Endothelial cell of umbilical vein (primary cell): ENCODE measurements around the gene GRIK1. TPM values are rescaled to one million over a fixed set of nuclear protein-coding genes. Genes with fewer than 3 reads are reported as not detected.

Experiments
- BruUV-seq: library from RNA; stranded (reverse); fragments of 400-500 nt; replicated peaks from 2 replicates; lab custom pipeline; 2021; lab: Mats Ljungman, UMichigan
- CTCF ChIA-PET: fragments of 300-600, 350-600 bp; sonication (Branson Sonifier 250); formaldehyde crosslinking; loops from one replicate; lab custom pipeline; 2021; ENCODE audit warnings: antibody characterized with exemption, inconsistent platforms; lab: Charles Lee
- POLR2A ChIA-PET: fragments of 300-600, 350-600 bp; sonication (Branson Sonifier 250); formaldehyde crosslinking; loops from one replicate; lab custom pipeline; 2021; ENCODE audit warnings: antibody characterized with exemption, inconsistent platforms; lab: Charles Lee
- DNase-seq: peaks from one replicate; pipeline ENCODE4 v3.0.0-alpha.2; 2011; ENCODE audit warnings: low read depth, low spot score
- FAIRE-seq: peaks from 2 replicates; lab custom pipeline; 2011; peaks lifted over from hg19 to GRCh38; lab: Jason Lieb, UNC
- H2AFZ ChIP-seq: 2 replicates; pipeline ENCODE4 v1.6.0; 2012; ENCODE audit warnings: low read depth, low read length, control low read depth, inconsistent platforms
- H3K27ac ChIP-seq: 2 replicates; pipeline ENCODE4 v1.5.1; 2011; ENCODE audit warnings: low read depth, mild to moderate bottlenecking, control low read depth, low read length, moderate library complexity; ENCODE audit not compliant: insufficient read depth
- H3K27me3 ChIP-seq, 2 experiments: 2 replicates each; pipeline versions ENCODE4 v1.6.0 to v1.6.1; 2011; ENCODE audit warnings: low read length in 2 of 2, mixed read lengths in 1 of 2; ENCODE audit not compliant: control insufficient read depth in 2 of 2, insufficient read depth in 2 of 2
- H3K36me3 ChIP-seq, 2 experiments: 2 replicates in 1 of 2; 3 replicates in 1 of 2; pipeline ENCODE4 v1.5.1; 2011; ENCODE audit warnings: low read length in 2 of 2, mild to moderate bottlenecking in 1 of 2, moderate library complexity in 1 of 2; ENCODE audit not compliant: control insufficient read depth in 2 of 2, insufficient read depth in 2 of 2; ENCODE audit errors: extremely low read depth in 1 of 2
- H3K4me1 ChIP-seq: 3 replicates; pipeline ENCODE4 v1.5.1; 2011; ENCODE audit warnings: mild to moderate bottlenecking, low read length; ENCODE audit not compliant: control insufficient read depth, insufficient read depth; ENCODE audit errors: extremely low read depth
- H3K4me2 ChIP-seq: 2 replicates; pipeline ENCODE4 v1.6.1; 2011; ENCODE audit warnings: low read length, control low read depth, mixed read lengths; ENCODE audit not compliant: insufficient read depth
- H3K4me3 ChIP-seq, 3 experiments: fragments of 200-600 bp in 1 of 3; sonication (generic), shearing (Covaris generic) in 1 of 3; replicated peaks in 1 of 3; 2 replicates each; pipeline ENCODE4 v1.5.1; 2011 to 2016; ENCODE audit warnings: control low read depth in 3 of 3, low read length in 3 of 3, mild to moderate bottlenecking in 2 of 3, inconsistent platforms in 1 of 3, low read depth in 1 of 3, moderate library complexity in 1 of 3; ENCODE audit not compliant: insufficient read depth in 1 of 3
- H3K79me2 ChIP-seq: 2 replicates; pipeline ENCODE4 v1.6.0; 2012; ENCODE audit warnings: low read length, inconsistent platforms; ENCODE audit not compliant: control insufficient read depth, insufficient read depth
- H3K9ac ChIP-seq: replicated peaks from 2 replicates; pipeline ENCODE3; 2011; ENCODE audit warnings: low read length, control low read depth; ENCODE audit not compliant: insufficient read depth; ENCODE audit errors: extremely low read depth
- H3K9me1 ChIP-seq: replicated peaks from 3 replicates; pipeline ENCODE4 v1.6.0; 2011; ENCODE audit warnings: mild to moderate bottlenecking, low read length; ENCODE audit not compliant: control insufficient read depth, insufficient read depth; ENCODE audit errors: extremely low read depth
- H3K9me3 ChIP-seq: replicated peaks from 2 replicates; pipeline ENCODE4 v1.5.1; 2012; ENCODE audit warnings: low read length, inconsistent platforms; ENCODE audit not compliant: control insufficient read depth, insufficient read depth
- H4K20me1 ChIP-seq: replicated peaks from 2 replicates; pipeline ENCODE3; 2011; ENCODE audit warnings: mild to moderate bottlenecking, low read length; ENCODE audit not compliant: control insufficient read depth, insufficient read depth; ENCODE audit errors: extremely low read depth
- EZH2 ChIP-seq: IDR thresholded peaks from 2 replicates; pipeline ENCODE4 v1.6.1; 2012; ENCODE audit warnings: borderline replicate concordance, low read depth, mild to moderate bottlenecking, moderate library complexity, low read length, inconsistent platforms; ENCODE audit not compliant: severe bottlenecking
- FOS ChIP-seq: IDR thresholded peaks from 2 replicates; pipeline ENCODE4 v1.6.1; 2011; ENCODE audit warnings: mild to moderate bottlenecking, low read length, moderate library complexity, borderline replicate concordance; ENCODE audit not compliant: insufficient read depth
- GATA2 ChIP-seq: IDR thresholded peaks from 2 replicates; pipeline ENCODE4 v1.7.0; 2011; ENCODE audit warnings: low read depth, mild to moderate bottlenecking, moderate library complexity, mixed read lengths, low read length; ENCODE audit not compliant: insufficient read length, insufficient read depth
- JUN ChIP-seq: IDR thresholded peaks from 2 replicates; pipeline ENCODE4 v1.6.1; 2011; ENCODE audit warnings: borderline replicate concordance, low read depth; ENCODE audit not compliant: insufficient read length, insufficient read depth
- MYC ChIP-seq: IDR thresholded peaks from one replicate; pipeline ENCODE4 v1.6.1; 2011; ENCODE audit warnings: mild to moderate bottlenecking, low read depth, low read length
- POLR2A ChIP-seq: IDR thresholded peaks from 2 replicates; pipeline ENCODE4 v1.6.1; 2012; ENCODE audit warnings: low read depth, mild to moderate bottlenecking, control low read depth, low read length
- POLR2AphosphoS5 ChIP-seq: IDR thresholded peaks from 2 replicates; pipeline ENCODE4 v1.6.1; 2012; ENCODE audit warnings: low read depth, mild to moderate bottlenecking, control low read depth, low read length, moderate library complexity; ENCODE audit not compliant: insufficient read depth
- dilution Hi-C: fragments of 300-500 bp; cut with MboI; formaldehyde crosslinking; loops from one replicate; pipeline ENCODE4 v1.15.0; 2019; ENCODE audit warnings: low sequenced_read_pairs; ENCODE audit not compliant: extremely low pct_ligation_motif_present
- intact Hi-C: fragments of 100-400 bp; cut with micrococcal nuclease; formaldehyde crosslinking; loops from one replicate; pipeline ENCODE4 v1.10.0; 2022
- polyA plus RNA-seq, 4 experiments: library from polyadenylated mRNA; depleted of rRNA in 3 of 4; stranded (reverse) in 3 of 4; unstranded in 1 of 4; fragments of >200 nt; gene quantifications; 2 replicates each; pipeline versions ENCODE4 v1.2.1 to v1.2.3, GENCODE V29; 2011 to 2012; ENCODE audit warnings: missing spikeins in 1 of 4
- total RNA-seq: library from RNA; stranded (reverse); gene quantifications from 2 replicates; pipeline ENCODE4 v1.2.3, GENCODE V29; 2021
- TF ChIP-seq, protein P1 (sequence below), 2 donors: IDR thresholded peaks; 1 replicate in 1 of 2; 2 replicates in 1 of 2; pipeline ENCODE4 v1.5.1; 2011; ENCODE audit warnings: low read length in 2 of 2, mild to moderate bottlenecking in 2 of 2, moderate library complexity in 2 of 2, control low read depth in 1 of 2, inconsistent platforms in 1 of 2, low read depth in 1 of 2; ENCODE audit not compliant: insufficient read depth in 1 of 2; ENCODE audit errors: extremely low read depth in 1 of 2
- TF ChIP-seq, protein P2 (sequence below): IDR thresholded peaks from 2 replicates; pipeline ENCODE4 v1.6.1; 2011; ENCODE audit not compliant: insufficient read depth, insufficient read length

GRIK1 gene
- total and polyA plus RNA-seq, 2 donors (not counting 3 experiments of a cell fraction or from before 2014, with no cell fraction given), result not detected

DNA sequence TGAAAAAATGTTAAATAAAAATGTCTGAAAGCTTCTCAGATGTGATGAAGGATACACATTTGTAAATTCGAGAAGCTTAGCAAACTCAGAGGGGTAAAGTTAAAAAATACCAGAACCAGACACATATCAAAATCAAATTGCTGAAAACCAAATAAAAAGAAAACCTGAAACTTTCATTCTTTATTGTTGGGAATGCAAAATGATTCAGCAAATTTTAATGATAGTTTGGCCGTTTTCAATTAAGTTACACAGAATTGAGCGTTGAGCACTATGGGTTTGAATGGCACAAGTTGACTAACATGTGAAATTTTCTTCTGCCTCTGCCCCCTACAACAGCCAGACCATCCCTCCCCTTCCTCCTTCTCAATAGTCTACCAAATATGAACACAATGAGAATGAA is 33.5 kb upstream of the GRIK1 start:
- H3K9ac ChIP-seq, result no peak overlapping the region
- TF ChIP-seq, protein P1, sequence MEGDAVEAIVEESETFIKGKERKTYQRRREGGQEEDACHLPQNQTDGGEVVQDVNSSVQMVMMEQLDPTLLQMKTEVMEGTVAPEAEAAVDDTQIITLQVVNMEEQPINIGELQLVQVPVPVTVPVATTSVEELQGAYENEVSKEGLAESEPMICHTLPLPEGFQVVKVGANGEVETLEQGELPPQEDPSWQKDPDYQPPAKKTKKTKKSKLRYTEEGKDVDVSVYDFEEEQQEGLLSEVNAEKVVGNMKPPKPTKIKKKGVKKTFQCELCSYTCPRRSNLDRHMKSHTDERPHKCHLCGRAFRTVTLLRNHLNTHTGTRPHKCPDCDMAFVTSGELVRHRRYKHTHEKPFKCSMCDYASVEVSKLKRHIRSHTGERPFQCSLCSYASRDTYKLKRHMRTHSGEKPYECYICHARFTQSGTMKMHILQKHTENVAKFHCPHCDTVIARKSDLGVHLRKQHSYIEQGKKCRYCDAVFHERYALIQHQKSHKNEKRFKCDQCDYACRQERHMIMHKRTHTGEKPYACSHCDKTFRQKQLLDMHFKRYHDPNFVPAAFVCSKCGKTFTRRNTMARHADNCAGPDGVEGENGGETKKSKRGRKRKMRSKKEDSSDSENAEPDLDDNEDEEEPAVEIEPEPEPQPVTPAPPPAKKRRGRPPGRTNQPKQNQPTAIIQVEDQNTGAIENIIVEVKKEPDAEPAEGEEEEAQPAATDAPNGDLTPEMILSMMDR (IDR thresholded peaks at IDR 0.05; ENCODE audit: extremely low read depth in 1 of 2, insufficient read depth in 1 of 2, low read depth in 1 of 2, low read length in 2 of 2), result no peak
- TF ChIP-seq POLR2AphosphoS5, result no peak
- no peak for TF ChIP-seq JUN
- no peak for TF ChIP-seq GATA2
- TF ChIP-seq EZH2, result no peak
- no peaks in the 10 kb centered on the region for H4K20me1 ChIP-seq
- no peaks in the 10 kb centered on the region for H3K4me1 ChIP-seq
- dilution Hi-C loops, result no loop called here
- no peaks in the 10 kb centered on the region for H3K79me2 ChIP-seq
- intact Hi-C loops, result no loop called here
- H3K9me3 ChIP-seq, result no peaks in the 10 kb centered on the region
- H3K9me1 ChIP-seq, result no peaks in the 10 kb centered on the region
- POLR2A ChIA-PET, result no interaction called here
- DNase-seq (no peak), FAIRE-seq (no peak)
- H3K27ac ChIP-seq, result no peak overlapping the region
- no peak overlapping the region for H3K4me2 ChIP-seq
- H3K4me3 ChIP-seq, result no peak overlapping the region
- CTCF ChIA-PET, result no interaction called here
- no peaks in the 10 kb centered on the region for H3K27me3 ChIP-seq
- no TSS peak for BruUV-seq
- H3K36me3 ChIP-seq, result no peaks in the 10 kb centered on the region
- H2AFZ ChIP-seq, result no peak overlapping the region

DNA sequence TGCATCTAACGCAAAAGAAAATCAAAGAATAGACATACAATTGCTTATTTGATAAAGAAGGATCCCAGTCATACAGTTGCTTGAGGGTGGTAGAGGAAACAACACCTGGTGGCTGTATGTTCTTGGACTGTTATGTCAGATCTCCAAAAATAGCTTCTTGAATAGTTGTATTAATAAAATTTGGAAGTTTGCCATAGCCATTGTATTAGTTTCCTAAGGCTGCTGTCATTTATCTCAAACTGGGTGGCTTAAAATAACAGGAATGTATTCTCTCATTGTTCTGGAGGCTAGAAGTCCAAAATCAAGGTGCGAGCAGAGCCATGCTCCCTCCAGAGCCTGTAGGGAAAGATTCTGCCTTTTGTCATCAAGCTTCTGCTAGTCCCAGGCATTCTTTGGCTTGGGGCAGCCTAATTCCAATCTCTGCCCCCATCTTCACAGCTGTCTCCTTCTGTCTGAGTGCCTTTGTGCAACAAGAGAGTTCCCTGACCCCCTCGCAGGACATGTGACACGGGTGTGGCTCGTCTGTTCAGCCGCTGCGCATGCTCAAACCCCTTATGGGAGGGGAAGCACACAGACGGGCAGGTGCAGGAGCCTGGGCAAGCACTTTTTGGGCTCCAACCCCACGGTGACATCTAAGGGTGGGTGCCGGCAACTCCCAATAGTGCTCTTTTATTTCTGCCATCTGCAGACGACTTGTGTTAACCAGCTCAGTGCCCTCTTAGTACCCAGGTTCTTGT is 21.7 kb upstream of the GRIK1 start:
- Histone ChIP-seq H3K9ac (no peak overlapping the region), H3K4me3 (no peak overlapping the region), H2AFZ (no peak overlapping the region), H3K79me2 (no peaks in the 10 kb centered on the region), H3K36me3 (no peaks in the 10 kb centered on the region), H3K4me2 (no peak overlapping the region), H3K9me3 (peaks cover 2% of the 10 kb centered on the region), H4K20me1 (no peaks in the 10 kb centered on the region), H3K27ac (no peak overlapping the region), H3K27me3 (no peaks in the 10 kb centered on the region), H3K9me1 (no peaks in the 10 kb centered on the region), H3K4me1 (no peaks in the 10 kb centered on the region)
- DNase-seq (no peak), FAIRE-seq (no peak)
- TF ChIP-seq MYC (no peak), JUN (no peak), EZH2 (no peak), POLR2A (no peak), FOS (no peak), GATA2 (no peak)
- TF ChIP-seq, protein P2, sequence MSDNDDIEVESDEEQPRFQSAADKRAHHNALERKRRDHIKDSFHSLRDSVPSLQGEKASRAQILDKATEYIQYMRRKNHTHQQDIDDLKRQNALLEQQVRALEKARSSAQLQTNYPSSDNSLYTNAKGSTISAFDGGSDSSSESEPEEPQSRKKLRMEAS, result no peak
- TF ChIP-seq, protein P1 (IDR thresholded peaks at IDR 0.05; ENCODE audit: extremely low read depth in 1 of 2, insufficient read depth in 1 of 2, low read depth in 1 of 2, low read length in 2 of 2), result no peak
- dilution Hi-C loops, result no loop called here
- ChIA-PET POLR2A (no interaction called here), CTCF (no interaction called here)
- no TSS peak for BruUV-seq
- intact Hi-C loops, result no loop called here
